Measurements from ENCODE around the gene SLC29A4. TPM values are rescaled to one million over a fixed set of nuclear protein-coding genes. Genes with fewer than 3 reads are reported as not detected.
A peak's percentile ranks its signal among the peaks of the same experiment; 100 is the strongest.

The SLC29A4 gene
- total and polyA plus RNA-seq, 2 of the 13 experiments (the other 11 are each of a cell fraction or from before 2014, with no cell fraction given): 29.7 to 31.7 TPM

GRCh38 chr7:5324961-5325360 is 42.2 kb downstream of the SLC29A4 start:
- H3K36me3 ChIP-seq (replicated peaks in 1 of 2; ENCODE audit: control insufficient read depth in 1 of 2, insufficient read depth in 2 of 2, low read length in 2 of 2): peaks cover 14 to 29% of the 10 kb centered on the region in 2 experiments; a peak in 4 of 5 replicates
- ChIA-PET POLR2A (no interaction called here), CTCF (ENCODE audit: low intra/inter-chr PET ratio, low total read pairs) (no interaction called here)
- ATAC-seq (no peak), FAIRE-seq (no peak), DNase-seq (ENCODE audit: low spot score) (no peak)
- no peak overlapping the region for H2AFZ ChIP-seq (ENCODE audit: low read length)
- no peaks in the 10 kb centered on the region; the same call in 1 of the 2 replicates for H3K9me3 ChIP-seq (ENCODE audit: low read length)
- intact Hi-C loops (cut with micrococcal nuclease; ENCODE audit: unreplicated experiment): no loop called here
- no peak overlapping the region for H3K4me2 ChIP-seq (ENCODE audit: low read depth, low read length)
- WGBS (ENCODE audit: low lambda C conversion rate): 95% methylated on average over 8 of the region's 10 CpGs
- in situ Hi-C loops (cut with HindIII; ENCODE audit: extremely low pct_ligation_motif_present, low pct_unique_long_range_greater_than_20kb): no loop called here
- no peaks in the 10 kb centered on the region for H3K4me1 ChIP-seq (ENCODE audit: insufficient read depth, low read length)
- BruUV-seq (replicated peaks): no TSS peak
- no peak overlapping the region for H3K9ac ChIP-seq (ENCODE audit: insufficient read depth, low read depth, low read length)
- H3K27ac ChIP-seq (ENCODE audit: extremely low read length, insufficient read depth, low read length): no peak overlapping the region
- peak; percentile 48 for TF ChIP-seq AGO2 (optimal IDR thresholded peaks at IDR 0.05; ENCODE audit: low read depth, low read length)
- TF ChIP-seq, protein P1, sequence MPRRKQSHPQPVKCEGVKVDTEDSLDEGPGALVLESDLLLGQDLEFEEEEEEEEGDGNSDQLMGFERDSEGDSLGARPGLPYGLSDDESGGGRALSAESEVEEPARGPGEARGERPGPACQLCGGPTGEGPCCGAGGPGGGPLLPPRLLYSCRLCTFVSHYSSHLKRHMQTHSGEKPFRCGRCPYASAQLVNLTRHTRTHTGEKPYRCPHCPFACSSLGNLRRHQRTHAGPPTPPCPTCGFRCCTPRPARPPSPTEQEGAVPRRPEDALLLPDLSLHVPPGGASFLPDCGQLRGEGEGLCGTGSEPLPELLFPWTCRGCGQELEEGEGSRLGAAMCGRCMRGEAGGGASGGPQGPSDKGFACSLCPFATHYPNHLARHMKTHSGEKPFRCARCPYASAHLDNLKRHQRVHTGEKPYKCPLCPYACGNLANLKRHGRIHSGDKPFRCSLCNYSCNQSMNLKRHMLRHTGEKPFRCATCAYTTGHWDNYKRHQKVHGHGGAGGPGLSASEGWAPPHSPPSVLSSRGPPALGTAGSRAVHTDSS (CRISPR knock-in tag; conservative IDR thresholded peaks at IDR 0.05): no peak
- no peaks in the 10 kb centered on the region for H3K27me3 ChIP-seq (ENCODE audit: control insufficient read depth in 1 of 2, insufficient read depth in 2 of 2, low read length in 2 of 2)
- no peaks in the 10 kb centered on the region for H4K20me1 ChIP-seq (ENCODE audit: insufficient read depth, low read length)
- no peaks in the 10 kb centered on the region for H3K79me2 ChIP-seq (ENCODE audit: insufficient read depth, low read length)
- no peak overlapping the region for H3K4me3 ChIP-seq (replicated peaks in 1 of 3; ENCODE audit: insufficient read depth in 1 of 3, low read depth in 2 of 3, low read length in 3 of 3)

- Histone ChIP-seq H3K79me2 (ENCODE audit: insufficient read depth, low read length) (no peaks in the 10 kb centered on the region), H3K27ac (ENCODE audit: extremely low read length, insufficient read depth, low read length) (no peak overlapping the region), H3K27me3 (ENCODE audit: control insufficient read depth in 1 of 2, insufficient read depth in 2 of 2, low read length in 2 of 2) (no peaks in the 10 kb centered on the region), H3K36me3 (replicated peaks in 1 of 2; ENCODE audit: control insufficient read depth in 1 of 2, insufficient read depth in 2 of 2, low read length in 2 of 2) (peaks cover 26 to 44% of the 10 kb centered on the region in 2 experiments), H2AFZ (ENCODE audit: low read length) (no peak overlapping the region), H3K9ac (ENCODE audit: insufficient read depth, low read depth, low read length) (no peak overlapping the region), H3K4me3 (replicated peaks in 1 of 3; ENCODE audit: insufficient read depth in 1 of 3, low read depth in 2 of 3, low read length in 3 of 3) (no peak overlapping the region), H3K4me1 (ENCODE audit: insufficient read depth, low read length) (no peaks in the 10 kb centered on the region), H3K9me3 (ENCODE audit: low read length) (no peaks in the 10 kb centered on the region), H4K20me1 (ENCODE audit: insufficient read depth, low read length) (no peaks in the 10 kb centered on the region), H3K4me2 (ENCODE audit: low read depth, low read length) (no peak overlapping the region)
- no peak for DNase-seq (ENCODE audit: low spot score)
- ChIA-PET CTCF (ENCODE audit: low intra/inter-chr PET ratio, low total read pairs) (no interaction called here), POLR2A (no interaction called here)
- no peak for FAIRE-seq
- no TSS peak for BruUV-seq (replicated peaks)
- no peak for ATAC-seq
- in situ Hi-C loops (cut with HindIII; ENCODE audit: extremely low pct_ligation_motif_present, low pct_unique_long_range_greater_than_20kb) (no loop called here), intact Hi-C loops (cut with micrococcal nuclease; ENCODE audit: unreplicated experiment) (no loop called here)
- 100% methylated on average over 3 of the region's 3 CpGs for WGBS (ENCODE audit: low lambda C conversion rate)
- no peak for TF ChIP-seq ZUFSP (CRISPR knock-in tag; IDR thresholded peaks at IDR 0.05; ENCODE audit: borderline replicate concordance)
- TF ChIP-seq ZBTB14 (CRISPR knock-in tag; IDR thresholded peaks at IDR 0.05): no peak
- no peak for TF ChIP-seq ARNTL (CRISPR knock-in tag; IDR thresholded peaks at IDR 0.05)
- TF ChIP-seq BORCS8-MEF2B (CRISPR knock-in tag; IDR thresholded peaks at IDR 0.05): no peak
- TF ChIP-seq ZNF121 (CRISPR knock-in tag; IDR thresholded peaks at IDR 0.05): peak; percentile 76
- no peak for TF ChIP-seq ZNF556 (CRISPR knock-in tag; IDR thresholded peaks at IDR 0.05; ENCODE audit: borderline replicate concordance)
These were observed 47.5 kb downstream of the SLC29A4 start for GRCh38 chr7:5330288-5330687.
